ENCODE measurements around the gene KTI12. TPM values are rescaled to one million over a fixed set of nuclear protein-coding genes. Genes with fewer than 3 reads are reported as not detected.

The KTI12 gene
- total RNA-seq, 2 experiments from 2014 or later: 15.0 to 18.0 TPM

DNA sequence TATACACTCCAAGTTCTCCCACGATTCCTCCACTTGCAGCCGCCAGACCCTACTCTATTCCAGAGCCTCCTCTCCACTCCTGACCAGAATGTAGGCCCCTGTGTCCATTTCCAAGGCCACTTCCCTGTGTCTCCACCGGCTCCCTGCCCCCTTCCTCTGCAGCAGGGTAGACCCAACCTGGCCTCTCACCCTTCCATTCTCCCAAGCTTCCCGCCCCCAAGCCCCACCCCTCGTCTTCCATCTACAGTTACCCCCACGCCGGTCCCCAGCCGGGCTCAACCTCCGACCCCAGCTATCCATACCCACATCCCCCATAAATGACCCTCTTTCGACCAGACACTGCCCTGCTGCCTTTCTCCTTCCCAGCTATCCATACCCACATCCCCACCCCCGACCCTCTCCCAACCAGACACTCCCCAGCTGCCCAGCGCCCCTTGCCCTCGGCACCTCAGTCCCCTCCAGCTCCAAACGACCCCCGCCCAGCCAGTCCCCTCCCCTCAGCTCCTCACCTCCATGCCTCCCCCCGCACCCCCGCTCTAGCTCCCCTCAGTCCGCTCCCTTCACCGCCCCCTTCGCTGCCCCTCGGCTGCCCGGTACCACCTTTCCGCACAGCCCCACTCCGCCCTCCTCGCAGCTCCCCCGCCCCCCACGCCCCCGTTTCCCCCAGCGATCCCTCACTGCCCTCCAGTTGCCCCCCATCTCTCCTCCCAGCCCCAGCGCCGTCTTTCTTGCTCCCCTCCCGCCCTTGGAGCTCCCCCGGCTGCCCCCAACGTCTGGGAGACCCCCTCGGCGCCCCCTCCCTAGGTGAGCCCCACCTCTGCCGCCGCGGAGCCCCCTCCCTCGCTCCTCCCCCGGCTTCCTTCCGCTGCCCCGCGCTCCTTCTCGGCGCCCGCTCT lies 43.8 kb downstream of the KTI12 start:
- no peak overlapping the region for H3K4me3 Mint-ChIP-seq
- ATAC-seq: no peak
- CTCF ChIA-PET: no interaction called here
- H3K36me3 Mint-ChIP-seq: no peaks in the 10 kb centered on the region
- peaks cover 7% of the 10 kb centered on the region for H3K4me1 Mint-ChIP-seq
- peaks cover 47% of the 10 kb centered on the region for H3K27me3 Mint-ChIP-seq
- no peak overlapping the region for H3K27ac Mint-ChIP-seq
- H3K9me3 Mint-ChIP-seq (ENCODE audit: low read depth): no peaks in the 10 kb centered on the region
- no peak for DNase-seq

DNA sequence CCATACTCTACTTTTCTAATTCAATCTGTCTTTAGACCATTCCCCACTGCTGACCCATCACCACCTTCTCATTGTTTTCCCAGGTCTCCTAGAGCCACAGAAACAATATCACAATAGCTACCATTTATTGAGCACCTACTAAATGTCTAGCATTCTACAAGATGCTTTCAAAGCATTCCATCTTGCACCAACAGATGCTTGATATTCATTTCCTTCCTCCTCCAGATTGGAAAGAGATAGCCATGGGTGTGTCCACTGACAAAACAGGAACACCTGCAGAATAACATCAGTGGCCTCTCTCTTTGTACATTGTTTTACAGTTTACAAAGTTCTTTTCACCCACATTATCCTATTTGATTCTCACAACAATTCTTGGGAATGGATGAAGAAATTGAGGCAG lies 45.4 kb downstream of the KTI12 start:
- Mint-ChIP-seq H3K4me3 (no peak overlapping the region), H3K27me3 (peaks cover 42% of the 10 kb centered on the region), H3K36me3 (no peaks in the 10 kb centered on the region), H3K27ac (no peak overlapping the region), H3K9me3 (ENCODE audit: low read depth) (no peaks in the 10 kb centered on the region), H3K4me1 (peaks cover 7% of the 10 kb centered on the region)
- ATAC-seq: no peak
- no peak for DNase-seq
- CTCF ChIA-PET: no interaction called here

DNA sequence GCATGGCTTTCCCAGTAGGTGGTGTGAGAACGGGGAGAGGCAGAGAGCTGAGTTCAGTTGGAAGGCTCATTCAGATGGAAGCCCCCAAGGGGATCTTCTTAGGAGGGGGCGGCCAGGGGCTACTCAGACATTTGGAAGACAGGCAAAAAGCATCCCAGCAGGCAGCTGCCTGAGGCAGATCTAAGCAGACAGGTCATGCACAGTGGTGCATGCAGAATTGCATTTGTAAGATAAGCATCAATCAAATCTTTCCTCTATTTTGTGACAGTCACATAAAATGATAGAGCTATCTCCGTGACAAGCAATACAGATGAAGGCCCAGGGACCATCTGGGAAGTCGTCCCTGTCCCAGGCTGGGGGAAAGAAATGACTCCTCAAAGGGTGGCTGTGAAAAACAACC lies 46.9 kb downstream of the KTI12 start:
- CTCF ChIA-PET: no interaction called here
- H3K4me3 Mint-ChIP-seq: no peak overlapping the region
- ATAC-seq: no peak
- H3K9me3 Mint-ChIP-seq (ENCODE audit: low read depth): no peaks in the 10 kb centered on the region
- no peak for DNase-seq
- no peaks in the 10 kb centered on the region for H3K36me3 Mint-ChIP-seq
- H3K27ac Mint-ChIP-seq: no peak overlapping the region
- peaks cover 7% of the 10 kb centered on the region for H3K4me1 Mint-ChIP-seq
- peaks cover 28% of the 10 kb centered on the region for H3K27me3 Mint-ChIP-seq

DNA sequence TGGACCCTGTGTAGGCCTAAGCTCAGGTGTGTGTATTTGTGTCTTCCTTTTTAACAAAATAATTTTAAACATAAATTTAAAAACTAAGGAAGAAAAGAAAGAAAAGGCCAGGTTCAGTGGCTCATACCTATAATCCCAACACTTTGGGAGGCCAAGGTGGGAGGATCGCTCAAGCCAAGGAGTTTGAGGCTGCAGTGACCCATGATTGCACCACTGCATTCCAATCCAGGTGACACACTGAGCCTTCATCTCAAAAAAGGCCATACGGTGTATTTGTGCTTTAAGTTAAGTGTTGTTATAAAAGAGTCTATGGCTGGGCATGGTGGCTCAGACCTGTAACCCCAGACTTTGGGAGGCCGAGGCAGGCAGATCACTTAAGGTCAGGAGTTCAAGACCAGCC lies 51.4 kb downstream of the KTI12 start:
- no peak overlapping the region for H3K4me3 Mint-ChIP-seq
- H3K27ac Mint-ChIP-seq: no peak overlapping the region
- ATAC-seq (no peak), DNase-seq (no peak)
- H3K27me3 Mint-ChIP-seq: peaks cover 5% of the 10 kb centered on the region
- CTCF ChIA-PET: no interaction called here
- no peaks in the 10 kb centered on the region for H3K36me3 Mint-ChIP-seq
- no peaks in the 10 kb centered on the region for H3K4me1 Mint-ChIP-seq
- H3K9me3 Mint-ChIP-seq (ENCODE audit: low read depth): no peaks in the 10 kb centered on the region

Other genes starting within 250 kb of the KTI12 start
- gene NRDC, start 155.1 kb downstream of the KTI12 start, total RNA-seq: 100 to 1,000 TPM; 190 to 208 TPM
- gene RAB3B, start 43.1 kb downstream of the KTI12 start, total RNA-seq: under 1 TPM in 1 of 2 experiments, not detected in 1; 0.05 TPM
- gene TXNDC12, start 21.4 kb upstream of the KTI12 start, total RNA-seq: 10 to 100 TPM; 37.5 to 42.6 TPM
- gene BTF3L4, start 22.5 kb upstream of the KTI12 start, total RNA-seq: 10 to 100 TPM; 25.6 to 31.5 TPM
- gene ZFYVE9, start 108.3 kb upstream of the KTI12 start, total RNA-seq: under 1 TPM; 0.29 to 0.35 TPM

All from activated CD8-positive, alpha-beta memory T cell treated with anti-CD3 and anti-CD28 coated beads, Interleukin-2, amount 10 ng/mL, durations not matched to agents 7 days and 5 days (primary cell).